Astrocyte (in vitro differentiated cells and primary cell): ENCODE results near the gene RNF121. TPM values are rescaled to one million over a fixed set of nuclear protein-coding genes. Genes with fewer than 3 reads are reported as not detected.
"Not testable (repeated sequence)": the region's sequence is repeated elsewhere in the genome, so short reads cannot be mapped to it uniquely, and the experiment has no call there.

Experiments used
- DNase-seq: peaks from one replicate; pipeline ENCODE4 v3.0.0-alpha.2; 2010; ENCODE audit warnings: low read depth
- FAIRE-seq: peaks from 2 replicates; lab custom pipeline; 2011; peaks lifted over from hg19 to GRCh38; lab: Jason Lieb, UNC
- H2AFZ ChIP-seq: 2 replicates; pipeline ENCODE4 v1.6.0; 2012; ENCODE audit warnings: low read depth, low read length, inconsistent platforms
- H3K27ac ChIP-seq: 2 replicates; pipeline ENCODE4 v1.5.1; 2011; ENCODE audit warnings: low read depth, low read length, inconsistent platforms
- H3K27me3 ChIP-seq: 2 replicates; pipeline ENCODE4 v1.6.0; 2011; ENCODE audit warnings: low read length, inconsistent platforms; ENCODE audit not compliant: insufficient read depth
- H3K36me3 ChIP-seq: 2 replicates; pipeline ENCODE4 v1.5.1; 2011; ENCODE audit warnings: low read length, inconsistent platforms; ENCODE audit not compliant: insufficient read depth
- H3K4me1 ChIP-seq: 2 replicates; pipeline ENCODE4 v1.5.1; 2011; ENCODE audit warnings: low read length, inconsistent platforms; ENCODE audit not compliant: insufficient read depth
- H3K4me2 ChIP-seq: 2 replicates; pipeline ENCODE4 v1.6.0; 2012; ENCODE audit warnings: low read length, inconsistent platforms
- H3K4me3 ChIP-seq: 2 replicates; pipeline ENCODE4 v1.5.1; 2011; ENCODE audit warnings: low read depth, mild to moderate bottlenecking, low read length, inconsistent platforms; ENCODE audit not compliant: insufficient read depth
- H3K79me2 ChIP-seq: 2 replicates; pipeline ENCODE4 v1.6.0; 2012; ENCODE audit warnings: mild to moderate bottlenecking, low read length, inconsistent platforms; ENCODE audit not compliant: insufficient read depth
- H3K9ac ChIP-seq: 2 replicates; pipeline ENCODE4 v1.6.0; 2012; ENCODE audit warnings: mild to moderate bottlenecking, low read length, inconsistent platforms
- H3K9me3 ChIP-seq: 2 replicates; pipeline ENCODE4 v1.5.1; 2012; ENCODE audit warnings: low read depth, mild to moderate bottlenecking, low read length, inconsistent platforms; ENCODE audit not compliant: insufficient read depth
- H4K20me1 ChIP-seq: 2 replicates; pipeline ENCODE4 v1.6.0; 2012; ENCODE audit warnings: low read length, inconsistent platforms; ENCODE audit not compliant: insufficient read depth
- H3K27ac Mint-ChIP-seq: one replicate; pipeline ENCODE4 v1.8.0; 2021; ENCODE audit warnings: mild to moderate bottlenecking, mixed read lengths; ENCODE audit not compliant: unreplicated experiment
- H3K27me3 Mint-ChIP-seq: one replicate; pipeline ENCODE4 v1.8.0; 2021; ENCODE audit warnings: low read depth, mixed read lengths; ENCODE audit not compliant: unreplicated experiment
- H3K36me3 Mint-ChIP-seq: one replicate; pipeline ENCODE4 v1.8.0; 2021; ENCODE audit warnings: low read depth, mixed read lengths; ENCODE audit not compliant: unreplicated experiment
- H3K4me1 Mint-ChIP-seq: one replicate; pipeline ENCODE4 v1.8.0; 2021; ENCODE audit warnings: low read depth, mixed read lengths; ENCODE audit not compliant: unreplicated experiment
- H3K4me3 Mint-ChIP-seq: one replicate; pipeline ENCODE4 v1.8.0; 2021; ENCODE audit warnings: mild to moderate bottlenecking, moderate library complexity, mixed read lengths; ENCODE audit not compliant: unreplicated experiment
- H3K9me3 Mint-ChIP-seq: one replicate; pipeline ENCODE4 v1.8.0; 2021; ENCODE audit warnings: mild to moderate bottlenecking, mixed read lengths; ENCODE audit not compliant: unreplicated experiment
- EZH2 ChIP-seq: IDR thresholded peaks from 2 replicates; pipeline ENCODE4 v1.6.1; 2012; ENCODE audit warnings: mild to moderate bottlenecking, low read length, inconsistent platforms; ENCODE audit not compliant: insufficient read depth
- total RNA-seq: library from RNA; stranded (reverse); gene quantifications from 2 replicates; pipeline ENCODE4 v1.2.1, GENCODE V29; 2021
- TF ChIP-seq, protein P1 (sequence below): IDR thresholded peaks from 2 replicates; pipeline ENCODE4 v1.5.1; 2011; ENCODE audit warnings: low read depth, mild to moderate bottlenecking, inconsistent platforms, low read length, moderate library complexity; ENCODE audit not compliant: insufficient read depth

RNF121 gene
- total RNA-seq, 1 donor from 2014 or later, result 73.4 TPM

DNA sequence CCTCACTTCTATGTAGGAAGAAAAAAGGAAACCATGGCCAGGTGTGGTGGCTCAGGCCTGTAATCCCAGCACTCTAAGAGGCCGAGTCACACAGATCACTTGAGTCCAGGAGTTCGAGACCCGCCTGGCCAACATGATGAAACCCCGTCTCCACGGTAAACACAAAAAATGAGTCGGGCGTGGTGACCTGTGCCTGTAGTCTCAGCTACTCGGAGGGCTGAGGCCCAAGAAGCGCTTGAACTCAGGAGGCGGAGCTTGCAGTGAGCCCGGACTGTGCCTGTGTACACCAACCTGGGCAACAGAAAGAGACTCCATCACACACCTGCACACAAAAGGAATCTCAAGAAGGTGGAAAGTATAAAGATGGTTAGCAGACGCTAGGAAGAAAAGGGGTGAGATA is 32.9 kb upstream of the RNF121 start:
- peaks cover 5% of the 10 kb centered on the region for H3K9me3 Mint-ChIP-seq
- Histone ChIP-seq H3K27ac (no peak overlapping the region), H3K27me3 (no peaks in the 10 kb centered on the region), H4K20me1 (no peaks in the 10 kb centered on the region), H3K9me3 (no peaks in the 10 kb centered on the region), H3K4me1 (no peaks in the 10 kb centered on the region), H2AFZ (no peak overlapping the region), H3K4me2 (no peak overlapping the region), H3K9ac (no peak overlapping the region), H3K36me3 (no peaks in the 10 kb centered on the region), H3K4me3 (no peak overlapping the region), H3K79me2 (no peaks in the 10 kb centered on the region)
- no peak overlapping the region for H3K4me3 Mint-ChIP-seq
- peaks cover 12% of the 10 kb centered on the region for H3K36me3 Mint-ChIP-seq
- no peaks in the 10 kb centered on the region for H3K27me3 Mint-ChIP-seq
- FAIRE-seq (no peak), DNase-seq (no peak)
- no peak overlapping the region for H3K27ac Mint-ChIP-seq
- no peak for TF ChIP-seq EZH2
- TF ChIP-seq, protein P1, sequence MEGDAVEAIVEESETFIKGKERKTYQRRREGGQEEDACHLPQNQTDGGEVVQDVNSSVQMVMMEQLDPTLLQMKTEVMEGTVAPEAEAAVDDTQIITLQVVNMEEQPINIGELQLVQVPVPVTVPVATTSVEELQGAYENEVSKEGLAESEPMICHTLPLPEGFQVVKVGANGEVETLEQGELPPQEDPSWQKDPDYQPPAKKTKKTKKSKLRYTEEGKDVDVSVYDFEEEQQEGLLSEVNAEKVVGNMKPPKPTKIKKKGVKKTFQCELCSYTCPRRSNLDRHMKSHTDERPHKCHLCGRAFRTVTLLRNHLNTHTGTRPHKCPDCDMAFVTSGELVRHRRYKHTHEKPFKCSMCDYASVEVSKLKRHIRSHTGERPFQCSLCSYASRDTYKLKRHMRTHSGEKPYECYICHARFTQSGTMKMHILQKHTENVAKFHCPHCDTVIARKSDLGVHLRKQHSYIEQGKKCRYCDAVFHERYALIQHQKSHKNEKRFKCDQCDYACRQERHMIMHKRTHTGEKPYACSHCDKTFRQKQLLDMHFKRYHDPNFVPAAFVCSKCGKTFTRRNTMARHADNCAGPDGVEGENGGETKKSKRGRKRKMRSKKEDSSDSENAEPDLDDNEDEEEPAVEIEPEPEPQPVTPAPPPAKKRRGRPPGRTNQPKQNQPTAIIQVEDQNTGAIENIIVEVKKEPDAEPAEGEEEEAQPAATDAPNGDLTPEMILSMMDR, result no peak
- H3K4me1 Mint-ChIP-seq, result peaks cover 6% of the 10 kb centered on the region

DNA sequence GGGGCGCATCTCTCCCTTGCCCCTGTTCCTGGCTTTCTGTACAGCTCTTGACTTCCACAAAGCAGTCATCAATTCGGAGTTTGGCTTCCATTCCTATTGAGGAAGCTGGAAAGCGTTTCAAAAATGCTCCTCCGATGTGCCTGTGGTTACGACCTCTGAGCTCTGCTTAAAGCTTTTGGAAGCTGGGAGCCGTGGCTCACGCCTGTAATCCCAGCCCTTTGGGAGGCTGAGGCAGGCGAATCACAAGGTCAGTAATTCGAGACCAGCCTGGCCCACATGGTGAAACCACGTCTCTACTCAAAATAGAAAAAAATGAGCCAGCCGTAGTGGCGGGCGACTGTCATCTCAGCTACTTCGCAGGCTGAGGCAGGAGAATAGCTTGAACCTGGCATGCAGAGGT is 27.7 kb upstream of the RNF121 start:
- H3K36me3 Mint-ChIP-seq, result peaks cover 17% of the 10 kb centered on the region
- DNase-seq, result peak; percentile 85
- H3K4me2 ChIP-seq, result peak overlapping the region; percentile 48
- peak overlapping the region; percentile 81 for H3K27ac Mint-ChIP-seq
- peaks cover 15% of the 10 kb centered on the region for H3K4me1 Mint-ChIP-seq
- H3K27me3 Mint-ChIP-seq, H3K27ac ChIP-seq, H3K79me2 ChIP-seq, H3K9me3 Mint-ChIP-seq, H2AFZ ChIP-seq, H3K4me1 ChIP-seq, H3K9me3 ChIP-seq, H3K4me3 ChIP-seq, H3K36me3 ChIP-seq, H3K4me3 Mint-ChIP-seq, H3K27me3 ChIP-seq, H3K9ac ChIP-seq, H4K20me1 ChIP-seq, FAIRE-seq: not testable (repeated sequence)

DNA sequence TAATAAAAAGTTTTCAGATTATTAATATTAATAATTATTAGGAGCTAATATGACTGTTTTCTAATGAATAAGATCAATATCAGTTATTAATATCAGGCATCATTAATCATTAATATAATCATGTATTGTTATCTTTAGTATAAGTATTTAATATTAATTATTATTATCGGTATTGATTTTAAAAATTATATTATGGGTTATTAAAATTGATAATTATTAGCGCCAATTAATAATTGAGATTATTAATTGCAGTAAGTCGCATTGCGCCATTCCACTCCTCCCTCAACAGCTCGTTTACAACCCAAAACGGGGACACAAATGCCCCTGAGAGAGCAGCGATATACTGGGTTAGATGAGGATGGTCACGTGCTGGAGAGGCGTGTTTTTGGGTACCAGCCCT is 20.6 kb upstream of the RNF121 start:
- DNase-seq (no peak), FAIRE-seq (no peak)
- Histone ChIP-seq H3K79me2 (no peaks in the 10 kb centered on the region), H3K4me3 (no peak overlapping the region), H3K9me3 (no peaks in the 10 kb centered on the region), H3K4me1 (no peaks in the 10 kb centered on the region), H3K9ac (no peak overlapping the region), H3K4me2 (no peak overlapping the region), H3K27me3 (no peaks in the 10 kb centered on the region), H2AFZ (no peak overlapping the region), H4K20me1 (no peaks in the 10 kb centered on the region), H3K36me3 (no peaks in the 10 kb centered on the region), H3K27ac (no peak overlapping the region)
- peaks cover 13% of the 10 kb centered on the region for H3K36me3 Mint-ChIP-seq
- H3K4me3 Mint-ChIP-seq, result no peak overlapping the region
- H3K27me3 Mint-ChIP-seq, result no peaks in the 10 kb centered on the region
- H3K27ac Mint-ChIP-seq, result no peak overlapping the region
- H3K9me3 Mint-ChIP-seq, result no peaks in the 10 kb centered on the region
- H3K4me1 Mint-ChIP-seq, result peaks cover 3% of the 10 kb centered on the region
- TF ChIP-seq, protein P1, result no peak
- no peak for TF ChIP-seq EZH2

DNA sequence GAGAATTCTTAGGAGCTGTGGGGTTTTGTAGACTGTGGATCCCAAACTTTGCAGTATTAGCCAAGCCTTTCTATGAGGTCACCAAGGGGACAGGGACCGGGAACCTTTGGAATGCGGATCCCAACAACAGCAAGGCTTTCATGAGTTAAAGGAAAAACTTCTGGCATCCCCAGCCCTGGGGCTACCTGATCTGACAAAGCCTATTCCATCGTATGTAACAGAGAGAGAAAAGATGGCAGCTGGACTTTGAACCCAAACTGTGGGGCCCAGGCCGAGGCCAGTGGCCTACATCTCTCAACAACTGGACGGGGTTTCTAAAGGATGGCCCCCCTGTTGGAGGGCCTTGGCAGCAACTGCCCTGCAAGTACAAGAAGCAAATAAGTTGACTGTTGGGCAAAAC is 18.1 kb upstream of the RNF121 start:
- not testable (repeated sequence) for H3K4me1 Mint-ChIP-seq, H3K27me3 Mint-ChIP-seq, H2AFZ ChIP-seq, H3K36me3 ChIP-seq, DNase-seq, H3K27ac ChIP-seq, H3K9me3 ChIP-seq, H3K4me2 ChIP-seq, H4K20me1 ChIP-seq, H3K27me3 ChIP-seq, FAIRE-seq, H3K9me3 Mint-ChIP-seq, H3K9ac ChIP-seq, H3K36me3 Mint-ChIP-seq, H3K27ac Mint-ChIP-seq, H3K4me3 Mint-ChIP-seq, H3K4me1 ChIP-seq, H3K4me3 ChIP-seq, H3K79me2 ChIP-seq

DNA sequence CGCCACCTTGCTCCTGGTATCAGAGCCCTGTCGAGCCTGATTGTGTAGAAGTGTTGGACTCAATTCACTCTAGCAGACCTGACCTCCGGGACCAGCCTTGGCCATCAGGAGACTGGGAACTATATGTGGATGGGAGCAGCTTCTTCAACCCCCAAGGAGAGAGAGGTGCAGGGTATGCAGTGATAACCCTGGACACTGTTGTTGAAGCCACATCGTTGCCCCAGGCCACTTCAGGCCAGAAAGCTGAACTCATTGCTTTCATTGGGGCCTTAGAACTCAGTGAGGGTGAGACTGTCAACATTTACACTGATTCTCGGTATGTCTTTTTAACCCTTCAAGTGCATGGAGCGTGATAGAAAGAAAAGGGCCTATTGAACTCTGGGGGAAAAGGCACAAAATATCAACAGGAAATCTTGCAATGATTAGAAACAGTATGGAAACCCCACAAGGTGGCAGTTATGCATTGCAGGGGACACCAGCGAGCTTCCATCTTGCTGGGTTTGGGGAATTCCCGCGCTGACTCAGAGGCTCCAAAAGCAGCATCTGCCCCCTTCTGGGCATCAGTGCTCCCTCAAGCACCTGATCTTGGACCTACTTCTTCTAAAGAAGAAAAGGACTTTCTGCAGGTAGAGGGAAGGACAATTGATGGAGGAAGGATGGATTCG is 17.4 kb upstream of the RNF121 start:
- H3K27me3 Mint-ChIP-seq, H4K20me1 ChIP-seq, H3K9ac ChIP-seq, H3K9me3 Mint-ChIP-seq, DNase-seq, H3K4me3 Mint-ChIP-seq, H3K36me3 ChIP-seq, H3K9me3 ChIP-seq, H3K27ac Mint-ChIP-seq, FAIRE-seq, H3K4me3 ChIP-seq, H3K79me2 ChIP-seq, H2AFZ ChIP-seq, H3K4me1 ChIP-seq, H3K4me2 ChIP-seq, H3K4me1 Mint-ChIP-seq, H3K27me3 ChIP-seq, H3K27ac ChIP-seq, H3K36me3 Mint-ChIP-seq: not testable (repeated sequence)
